Stimulated activated CD8-positive, alpha-beta memory T cell treated with anti-CD3 and anti-CD28 coated beads, Interleukin-4, amount 100 ng/mL, for 4 hours (primary cell): ENCODE results near the gene CDCA4.
"Not testable (repeated sequence)": the region's sequence is repeated elsewhere in the genome, so short reads cannot be mapped to it uniquely, and the experiment has no call there.

Experiments
- DNase-seq, 2 donors: peaks; one replicate each; pipeline ENCODE4 v3.0.0-alpha.2; 2020; ENCODE audit warnings: low read depth in 2 of 2, low spot score in 1 of 2

Gene CDCA4

GRCh38 chr14:105058521-105059034 is 37.7 kb upstream of the CDCA4 start:
- no peak for DNase-seq

- no peak for DNase-seq
Observed at GRCh38 chr14:105056303-105056831, 35.5 kb upstream of the CDCA4 start.

- no peak for DNase-seq
Observed at GRCh38 chr14:105055736-105056302, 34.9 kb upstream of the CDCA4 start.

GRCh38 chr14:105055334-105055733 is 34.5 kb upstream of the CDCA4 start:
- DNase-seq = no peak

GRCh38 chr14:105053996-105054395 is 33.1 kb upstream of the CDCA4 start:
- no peak for DNase-seq

GRCh38 chr14:105053421-105053820 is 32.5 kb upstream of the CDCA4 start:
- DNase-seq = no peak

- DNase-seq = no peak
Observed at GRCh38 chr14:105052110-105052458, 31.2 kb upstream of the CDCA4 start.

- no peak for DNase-seq
Observed at GRCh38 chr14:105051182-105052109, 30.6 kb upstream of the CDCA4 start.

GRCh38 chr14:105050551-105050897 is 29.6 kb upstream of the CDCA4 start:
- DNase-seq = no peak

GRCh38 chr14:105049753-105050550 is 29.1 kb upstream of the CDCA4 start:
- no peak for DNase-seq

GRCh38 chr14:105047283-105048016 is 26.6 kb upstream of the CDCA4 start:
- no peak for DNase-seq

- no peak for DNase-seq
Observed at GRCh38 chr14:105046891-105047282, 26.0 kb upstream of the CDCA4 start.

GRCh38 chr14:105045710-105046326 is 24.9 kb upstream of the CDCA4 start:
- peak; percentile 79 to 94 for DNase-seq

- no peak for DNase-seq
Observed at GRCh38 chr14:105043641-105044040, 22.8 kb upstream of the CDCA4 start.

- no peak for DNase-seq
Observed at GRCh38 chr14:105042813-105043212, 21.9 kb upstream of the CDCA4 start.

- DNase-seq = no peak
Observed at GRCh38 chr14:105041841-105042765, 21.2 kb upstream of the CDCA4 start.

GRCh38 chr14:105039458-105040205 is 18.7 kb upstream of the CDCA4 start:
- no peak for DNase-seq

- DNase-seq = not testable (repeated sequence)
Observed at GRCh38 chr14:105035616-105036015, 14.7 kb upstream of the CDCA4 start.
